ENCODE data around the gene ASIC2.

DNA sequence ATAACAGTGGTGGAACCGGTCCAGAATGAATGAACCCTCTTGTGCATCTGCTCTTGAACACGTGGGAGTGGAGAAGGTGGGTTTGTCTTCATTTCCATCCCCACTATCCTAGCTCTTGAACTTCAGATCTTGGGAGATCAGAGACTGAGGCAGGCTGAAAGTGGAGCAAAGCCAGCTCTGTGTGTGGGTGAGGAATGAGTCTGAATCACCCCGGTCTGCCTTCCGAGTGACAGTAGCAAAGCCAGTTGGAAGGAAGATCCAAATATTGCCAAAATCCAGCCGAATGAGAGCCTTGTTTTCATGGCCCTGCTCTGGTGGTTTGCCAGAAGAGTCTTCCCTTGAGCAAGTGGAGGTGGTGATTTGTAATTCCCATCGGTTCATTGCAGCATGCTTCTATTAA lies 29.0 kb upstream of the ASIC2 start:
- TF ChIP-seq ELF1 (IDR thresholded peaks at IDR 0.05; ENCODE audit: borderline replicate concordance, low read depth) (no peak), CTCF (IDR thresholded peaks at IDR 0.05 in 2 of 3, conservative IDR thresholded peaks at IDR 0.05 in 1 of 3; ENCODE audit: borderline replicate concordance in 1 of 3, insufficient read depth in 1 of 3, low read depth in 2 of 3, low read length in 2 of 3) (no peak), CBX3 (IDR thresholded peaks at IDR 0.05; ENCODE audit: low read depth) (no peak)
